HG03039 (cell line): ENCODE measurements around the gene RHOF.
"Not testable (repeated sequence)": the region's sequence is repeated elsewhere in the genome, so short reads cannot be mapped to it uniquely, and the experiment has no call there.

ENCODE experiments used
- ATAC-seq: cut with Tn5 transposase; IDR thresholded peaks from one replicate; pipeline ENCODE4 v1.9.1; 2021; ENCODE audit warnings: mild to moderate bottlenecking, moderate library complexity; ENCODE audit not compliant: unreplicated experiment

Gene RHOF

GRCh38 chr12:121750507-121750955, 43.0 kb downstream of the RHOF start:
- no peak for ATAC-seq

- ATAC-seq: no peak
Measured at GRCh38 chr12:121749267-121749666, 44.2 kb downstream of the RHOF start.

- ATAC-seq: no peak
Measured at GRCh38 chr12:121748571-121749265, 44.8 kb downstream of the RHOF start.

- no peak for ATAC-seq
Measured at GRCh38 chr12:121748218-121748570, 45.3 kb downstream of the RHOF start.

GRCh38 chr12:121745545-121745944, 47.9 kb downstream of the RHOF start:
- not testable (repeated sequence) for ATAC-seq

- ATAC-seq: no peak
Measured at GRCh38 chr12:121741743-121742142, 51.7 kb downstream of the RHOF start.

GRCh38 chr12:121740847-121741246, 52.6 kb downstream of the RHOF start:
- ATAC-seq: no peak

GRCh38 chr12:121738340-121738858, 55.1 kb downstream of the RHOF start:
- no peak for ATAC-seq

GRCh38 chr12:121733849-121734248, 59.6 kb downstream of the RHOF start:
- ATAC-seq: no peak

- no peak for ATAC-seq
Measured at GRCh38 chr12:121731473-121731872, 62.0 kb downstream of the RHOF start.

- ATAC-seq: no peak
Measured at GRCh38 chr12:121729021-121729420, 64.5 kb downstream of the RHOF start.
